ENCODE measurements around the gene HPSE2.

The HPSE2 gene

GRCh38 chr10:98456043-98456570 lies 779.5 kb downstream of the HPSE2 start:
- DNase-seq, result no peak

DNA sequence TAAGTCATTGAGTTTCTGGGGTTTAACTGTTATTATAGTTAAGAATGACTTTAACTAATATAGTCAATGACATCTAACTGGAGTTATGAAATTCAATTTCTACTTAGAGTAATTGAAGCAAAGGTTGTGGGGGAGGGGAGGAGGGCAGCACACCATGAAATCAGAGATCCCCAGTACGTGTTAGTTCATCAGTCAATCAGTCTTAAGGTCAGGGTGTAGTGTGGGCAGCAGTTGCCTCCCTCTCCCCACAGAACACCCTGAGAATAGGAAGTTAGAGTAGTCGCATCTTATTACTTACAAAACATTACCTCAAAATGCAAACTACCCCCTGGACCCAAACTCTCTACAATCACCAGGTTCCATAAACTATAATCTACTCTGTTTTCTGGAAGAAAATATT lies 781.9 kb downstream of the HPSE2 start:
- DNase-seq, result no peak

GRCh38 chr10:98450618-98451017 lies 785.0 kb downstream of the HPSE2 start:
- DNase-seq, result no peak

GRCh38 chr10:98449287-98449686 lies 786.4 kb downstream of the HPSE2 start:
- DNase-seq, result no peak

- peak; percentile 70 for DNase-seq
These were observed 788.9 kb downstream of the HPSE2 start, which contains the start of gene HPS1 for GRCh38 chr10:98446661-98447221. Gene HPS1, minus strand, starts transcription at chr10:98446935. Its CDS starts 3,695 bp downstream, at chr10:98443240.

GRCh38 chr10:98446151-98446660 lies 789.4 kb downstream of the HPSE2 start:
- no peak for DNase-seq

- no peak for DNase-seq
These were observed 790.3 kb downstream of the HPSE2 start for GRCh38 chr10:98445200-98445812.

- DNase-seq, result no peak
These were observed 791.2 kb downstream of the HPSE2 start for GRCh38 chr10:98444314-98445006.

- no peak for DNase-seq
These were observed 796.9 kb downstream of the HPSE2 start for GRCh38 chr10:98438715-98439114.

DNA sequence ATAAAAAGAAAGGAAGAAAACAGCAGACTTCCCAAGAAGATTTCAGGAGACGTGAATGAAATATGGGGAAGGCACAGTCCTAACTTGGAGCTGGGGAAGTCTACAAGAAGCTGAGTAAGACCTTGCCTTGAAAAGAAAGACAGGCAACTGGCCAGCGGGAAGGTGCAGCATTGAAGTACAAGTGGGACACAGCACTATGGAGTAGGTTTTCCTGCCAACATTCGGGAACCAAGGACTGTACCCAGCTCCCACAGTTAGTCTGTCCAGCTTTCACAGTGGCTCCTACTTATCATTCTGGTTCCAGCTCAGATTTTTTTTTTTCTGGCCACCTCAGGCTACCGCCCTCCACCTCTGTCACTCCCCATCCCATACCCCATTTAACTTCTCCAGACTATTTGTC lies 798.9 kb downstream of the HPSE2 start:
- DNase-seq, result no peak

DNA sequence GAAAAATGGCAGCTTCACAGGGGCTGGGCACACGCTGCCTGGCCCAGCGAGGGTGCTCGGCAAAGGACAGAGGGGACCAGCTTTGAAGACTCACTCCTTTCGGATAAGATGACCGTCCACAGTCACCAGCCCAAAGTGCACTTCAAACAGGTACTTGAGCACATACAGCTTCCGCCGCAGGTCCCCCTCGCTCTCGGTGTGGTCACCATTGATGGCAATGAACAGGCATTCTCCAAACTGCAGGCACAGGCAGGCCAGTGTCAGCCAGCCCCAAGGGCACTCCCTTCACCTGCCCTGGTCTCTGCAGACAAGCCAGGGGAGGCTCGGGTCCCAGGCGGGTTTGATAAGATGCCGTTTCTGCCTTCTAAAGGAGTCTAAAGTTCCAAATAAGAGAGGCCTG lies 800.5 kb downstream of the HPSE2 start:
- DNase-seq, result no peak

DNA sequence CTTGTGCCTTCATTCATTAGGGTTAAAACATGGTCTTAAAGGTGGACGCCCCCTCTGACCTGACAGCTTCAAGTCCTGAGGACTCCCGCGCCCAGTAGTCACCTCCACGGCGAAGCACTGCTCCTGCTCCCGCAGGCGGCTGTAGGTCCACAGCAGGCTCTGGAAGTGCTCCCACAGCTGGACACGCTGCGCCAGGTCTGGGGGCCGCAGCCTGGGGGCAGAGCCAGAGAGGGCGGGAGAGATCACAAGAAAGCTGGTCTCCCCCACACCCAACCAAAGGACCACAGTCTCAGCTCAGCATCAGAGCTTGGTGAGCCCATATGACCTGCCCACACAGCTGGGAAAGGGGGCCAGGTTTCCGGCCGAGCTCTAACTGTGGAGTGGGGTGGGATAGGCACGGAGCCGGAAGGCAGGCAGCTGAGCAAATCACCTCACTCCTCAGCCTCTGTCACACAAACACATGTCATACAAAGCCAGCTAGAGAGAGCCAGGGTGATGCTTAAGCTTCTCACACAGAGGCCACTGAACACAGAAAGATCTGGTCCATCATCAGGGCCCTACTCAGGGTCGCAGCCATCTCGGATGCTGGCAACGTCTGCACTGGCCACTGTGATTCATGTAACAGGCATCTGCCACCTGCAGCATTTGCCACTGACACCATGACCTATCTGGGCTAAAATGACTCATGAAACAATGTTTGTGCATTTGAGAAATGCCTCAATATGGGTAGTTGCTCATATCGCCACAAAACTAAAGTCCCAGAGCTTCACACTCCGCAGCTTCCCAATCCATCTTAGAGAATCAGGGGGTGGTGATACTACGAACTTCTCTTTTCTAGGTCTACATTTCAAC lies 801.5 kb downstream of the HPSE2 start:
- DNase-seq, result no peak

DNA sequence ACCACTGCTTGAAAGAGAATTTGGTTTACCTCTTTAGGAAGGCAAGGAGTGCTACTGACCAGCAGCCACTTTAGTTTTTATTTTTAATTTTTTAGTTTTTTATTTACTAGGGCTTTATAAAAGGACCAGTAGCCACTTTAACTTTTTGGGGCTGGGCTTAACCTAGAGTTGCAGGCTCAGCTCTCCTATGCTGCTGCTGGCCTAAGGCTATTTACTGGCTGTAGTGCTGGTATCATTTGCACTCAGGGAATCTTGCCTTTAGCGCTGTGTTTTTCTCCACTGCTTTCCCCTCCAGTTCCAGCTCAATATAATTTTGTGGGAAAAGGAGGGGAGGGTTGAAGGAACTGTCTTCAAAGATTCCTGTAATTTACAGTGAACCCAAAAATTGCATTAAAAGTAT lies 802.3 kb downstream of the HPSE2 start:
- no peak for DNase-seq

- no peak for DNase-seq
These were observed 803.3 kb downstream of the HPSE2 start for GRCh38 chr10:98432330-98432729.

DNA sequence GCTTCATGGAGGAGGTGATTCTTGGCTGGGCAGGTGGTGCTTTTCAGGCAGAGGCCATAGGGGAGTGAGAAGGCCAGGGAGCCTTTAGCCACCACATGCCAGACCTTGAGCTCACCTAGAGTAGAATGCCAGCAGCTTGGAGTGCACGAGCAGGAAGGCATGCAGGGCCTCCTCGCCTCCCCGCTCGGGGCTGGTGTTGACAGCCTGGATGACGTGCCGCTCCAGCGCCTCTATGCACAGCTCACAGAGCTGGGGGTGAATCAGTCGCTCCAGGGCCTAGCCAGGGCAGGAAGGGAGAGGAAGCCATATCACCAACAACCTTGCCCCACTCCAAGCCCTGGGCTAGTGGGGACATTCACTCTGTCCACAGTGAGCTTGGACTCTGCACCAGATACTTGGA lies 804.6 kb downstream of the HPSE2 start:
- no peak for DNase-seq

GRCh38 chr10:98430427-98430826 lies 805.2 kb downstream of the HPSE2 start:
- no peak for DNase-seq

DNA sequence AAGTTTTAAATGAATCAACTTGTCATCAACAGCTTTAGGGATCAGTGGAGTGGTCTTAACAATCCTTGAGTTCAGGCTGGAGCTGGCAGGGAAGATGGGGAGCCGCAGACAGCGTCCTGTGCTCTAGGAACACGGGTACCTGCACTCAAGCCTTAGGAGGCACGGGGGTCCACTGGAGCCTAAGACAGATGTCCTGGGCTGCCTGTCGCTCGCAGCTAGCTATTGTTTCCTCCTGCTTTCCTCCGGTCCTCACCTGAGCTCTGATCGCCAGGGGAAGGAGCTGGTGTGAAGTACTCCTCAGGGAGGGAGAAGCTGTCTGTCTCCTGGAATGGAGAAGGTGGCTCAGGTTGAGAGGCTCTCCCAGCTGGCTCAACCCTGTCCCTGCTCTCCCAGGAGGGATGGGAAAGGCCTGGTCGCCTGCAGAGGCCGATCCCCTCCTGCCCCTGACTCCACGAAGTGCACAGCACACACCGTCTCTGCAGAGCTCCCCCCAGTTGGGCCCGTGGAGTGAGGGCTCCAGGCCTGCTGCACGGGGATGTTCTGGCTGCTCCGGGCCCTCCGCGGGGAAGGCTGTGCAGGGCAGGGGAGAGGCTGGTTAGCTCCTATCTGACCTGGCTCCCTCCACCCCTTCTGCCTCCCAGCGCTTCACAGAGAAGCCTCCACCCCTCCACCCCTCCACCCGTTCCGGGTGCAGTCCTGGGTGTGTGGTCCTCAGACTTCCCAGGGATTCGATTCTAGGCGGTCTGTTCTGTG lies 806.2 kb downstream of the HPSE2 start:
- no peak for DNase-seq

- no peak for DNase-seq
These were observed 808.6 kb downstream of the HPSE2 start for GRCh38 chr10:98427011-98427515.

DNA sequence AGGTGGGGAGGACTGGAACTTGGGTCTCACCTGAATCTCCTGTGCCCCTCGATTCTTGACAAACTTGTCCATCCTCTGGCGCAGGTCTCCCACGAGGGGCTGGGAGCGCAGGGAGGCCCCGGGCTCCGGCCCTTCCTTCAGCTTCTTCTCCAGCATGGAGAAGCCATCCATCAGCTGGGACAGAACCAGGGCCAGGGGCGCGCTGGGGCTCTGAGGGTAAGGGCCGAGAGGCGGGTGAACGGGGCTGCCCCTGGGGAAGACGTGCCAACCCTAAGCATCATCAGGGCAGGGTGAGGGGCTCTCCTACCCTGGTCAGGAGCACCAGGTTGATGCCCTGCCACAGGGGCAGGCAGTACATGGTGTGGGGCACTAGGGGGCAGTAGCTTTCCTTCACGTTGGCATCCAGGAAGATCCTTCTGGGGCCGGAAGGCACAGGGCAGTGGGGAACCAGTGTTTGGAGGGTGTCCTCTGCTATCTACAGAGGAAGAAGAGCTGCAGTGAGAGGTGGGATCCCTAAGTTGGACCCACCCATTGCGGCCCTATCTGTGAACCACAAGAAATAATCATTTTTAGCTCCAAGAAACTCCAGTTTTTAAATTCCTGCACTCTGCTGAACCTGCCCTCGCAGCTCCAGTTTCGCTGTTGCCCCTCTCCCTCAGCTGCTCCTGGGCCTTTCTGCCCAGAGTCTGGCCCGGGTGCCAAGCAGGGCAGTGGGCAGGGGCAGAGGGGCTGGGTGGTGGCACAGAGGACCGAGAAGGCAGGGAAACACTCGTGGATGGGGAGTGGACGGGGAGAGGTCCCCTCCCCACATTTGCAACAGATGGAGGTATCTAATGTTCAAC lies 809.9 kb downstream of the HPSE2 start:
- no peak for DNase-seq

DNA sequence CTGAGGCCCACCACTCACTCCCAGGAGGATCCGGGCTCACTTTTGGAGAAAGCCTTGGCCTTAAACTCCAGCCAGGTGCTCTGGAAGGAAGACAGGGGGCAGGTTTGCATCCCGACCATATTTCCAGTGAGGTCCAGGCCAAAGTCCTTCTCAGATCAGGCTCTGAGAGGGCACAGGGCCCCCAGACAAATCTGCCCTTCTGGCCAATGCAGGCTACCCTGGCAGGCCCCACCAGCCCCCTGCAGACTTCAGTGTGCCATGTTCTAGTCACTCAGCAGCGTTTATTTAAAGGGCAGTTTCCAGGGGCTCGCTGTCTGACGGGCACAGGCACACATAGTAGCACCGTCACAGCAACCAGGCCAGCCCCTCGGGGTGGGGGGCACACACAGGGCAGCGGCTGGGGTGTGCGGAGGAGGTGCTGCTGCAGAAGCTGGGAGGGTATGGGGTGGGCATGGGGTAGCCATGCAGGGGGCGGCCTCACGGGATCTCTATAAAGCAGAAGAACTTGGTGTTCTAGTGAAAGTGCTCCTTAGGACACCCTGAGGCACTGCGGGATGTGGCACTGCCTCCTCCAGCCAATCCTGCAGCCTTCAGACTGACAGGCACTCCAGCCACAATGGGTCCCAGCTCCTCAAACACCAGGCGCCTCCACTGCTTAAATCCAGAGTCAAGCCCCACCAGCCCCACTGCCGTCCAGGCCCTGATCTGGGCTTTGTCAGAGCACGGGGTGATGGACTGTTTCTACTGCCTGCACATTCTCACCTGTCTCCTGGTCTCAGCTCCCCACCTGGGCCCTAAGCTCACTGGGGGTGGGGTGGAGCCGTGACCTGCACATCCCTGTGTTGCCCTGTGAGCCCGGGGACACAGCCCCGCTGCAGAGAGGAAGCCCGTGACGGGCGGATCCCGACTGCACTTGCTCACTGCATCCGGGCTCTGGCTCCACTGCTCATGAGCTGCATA lies 811.1 kb downstream of the HPSE2 start:
- DNase-seq, result no peak

Data from activated CD4-positive, alpha-beta T cell treated with anti-CD3 and anti-CD28 coated beads for 1 hour (primary cell).